Kidney (tissue), 14 donors: Measurements from ENCODE around the gene C6orf120. TPM values are rescaled to one million over a fixed set of nuclear protein-coding genes. Genes with fewer than 3 reads are reported as not detected.

ENCODE experiments used
- DNase-seq, 5 donors: peaks; one replicate each; pipeline ENCODE4 v3.0.0-alpha.2; 2013 to 2020
- FAIRE-seq: peaks from 2 replicates; lab custom pipeline; 2012; peaks lifted over from hg19 to GRCh38; lab: Jason Lieb, UNC
- H3K27ac ChIP-seq, 2 donors: one replicate each; pipeline ENCODE4 v1.7.0; 2013; ENCODE audit warnings: low read depth in 2 of 2, low read length in 2 of 2, inconsistent platforms in 1 of 2
- H3K27me3 ChIP-seq: one replicate; pipeline ENCODE4 v1.7.1; 2013; ENCODE audit warnings: low read length, inconsistent platforms; ENCODE audit not compliant: control insufficient read depth, insufficient read depth
- H3K36me3 ChIP-seq, 3 donors: one replicate each; pipeline versions ENCODE4 v1.7.0 to v1.7.1; 2013; ENCODE audit warnings: low read length in 3 of 3, control low read depth in 1 of 3, inconsistent platforms in 1 of 3; ENCODE audit not compliant: insufficient read depth in 3 of 3, control insufficient read depth in 2 of 3
- H3K4me1 ChIP-seq, 3 donors: one replicate each; pipeline versions ENCODE4 v1.7.0 to v1.7.1; 2013; ENCODE audit warnings: low read length in 3 of 3, inconsistent platforms in 1 of 3, low read depth in 1 of 3; ENCODE audit not compliant: control insufficient read depth in 2 of 3, insufficient read depth in 2 of 3
- H3K4me3 ChIP-seq, 3 donors: one replicate each; pipeline versions ENCODE4 v1.7.0 to v1.8.1; 2013; ENCODE audit warnings: low read length in 3 of 3, control low read depth in 1 of 3, inconsistent platforms in 1 of 3
- H3K9ac ChIP-seq, 3 donors: one replicate each; pipeline versions ENCODE4 v1.7.0 to v1.7.1; 2013; ENCODE audit warnings: low read length in 3 of 3, control low read depth in 1 of 3, inconsistent platforms in 1 of 3
- H3K9me3 ChIP-seq, 3 donors: one replicate each; pipeline versions ENCODE4 v1.7.0 to v1.7.1; 2013; ENCODE audit warnings: low read length in 3 of 3, control low read depth in 1 of 3, inconsistent platforms in 1 of 3; ENCODE audit not compliant: control insufficient read depth in 2 of 3, insufficient read depth in 1 of 3
- intact Hi-C: fragments of 100-400 bp; cut with DNase I; formaldehyde crosslinking; loops from one replicate; pipeline ENCODE4 v1.11.1; 2022
- polyA plus RNA-seq: library from polyadenylated mRNA; stranded (reverse); fragments of 350-450 nt; fragmentation: Illumina TruSeq; extraction: RNeasy Lipid Tissue Mini Kit (QIAGEN cat#74804); gene quantifications from one replicate; pipeline ENCODE4 v1.2.3, GENCODE V29; 2014; ENCODE audit warnings: low read depth, low replicate concordance; ENCODE audit not compliant: insufficient read depth
- total RNA-seq: library from RNA; stranded (reverse); fragmentation: NEBNext Ultra II Directional; extraction: Animal tissue kit (Norgen Biotek cat#: 25700); gene quantifications from one replicate; pipeline ENCODE4 v1.2.1, GENCODE V29; 2021
- TF ChIP-seq, protein P1 (sequence below): IDR thresholded peaks from 3 replicates; pipeline ENCODE4 v1.5.1; 2012; ENCODE audit warnings: mild to moderate bottlenecking, moderate library complexity, borderline replicate concordance; ENCODE audit not compliant: insufficient read depth; ENCODE audit errors: extremely low read depth
- donor health status: control.
- donor health status: control.
- donor health status: control.
- donor health status: control.
- donor health status: control.
- donor health status: DM: yes; HTN: yes; CAD: no.
- donor health status: Normal renal cell carcinoma (clear cell type).

Gene C6orf120
- total and polyA plus RNA-seq, 2 donors from 2014 or later, result 10.9 to 23.1 TPM

DNA sequence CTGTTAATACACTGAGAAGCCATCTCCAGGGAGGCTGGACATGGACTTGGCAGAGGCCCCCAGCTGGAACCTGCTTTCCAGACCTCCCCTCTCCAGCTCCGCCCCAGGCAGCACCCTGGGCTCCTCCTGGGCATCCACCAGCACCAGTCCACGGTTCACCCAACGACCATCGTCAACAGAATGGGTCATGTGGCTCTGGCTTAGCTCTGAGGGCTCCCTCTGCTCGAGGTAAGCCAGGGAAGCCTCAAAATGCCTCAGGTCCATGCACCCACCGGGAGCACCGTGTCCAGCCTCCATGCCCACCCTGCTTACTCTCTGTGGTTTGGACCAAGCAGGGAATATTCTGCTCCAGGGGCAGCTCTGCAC, 40.6 kb upstream of the C6orf120 start:
- Histone ChIP-seq H3K36me3 (peaks cover 10 to 18% (median 18%) of the 10 kb centered on the region in 3 donors), H3K27ac (no peak overlapping the region), H3K4me1 (no peaks in the 10 kb centered on the region), H3K27me3 (no peaks in the 10 kb centered on the region), H3K4me3 (no peak overlapping the region), H3K9me3 (no peaks in the 10 kb centered on the region), H3K9ac (no peak overlapping the region)
- TF ChIP-seq, protein P1, sequence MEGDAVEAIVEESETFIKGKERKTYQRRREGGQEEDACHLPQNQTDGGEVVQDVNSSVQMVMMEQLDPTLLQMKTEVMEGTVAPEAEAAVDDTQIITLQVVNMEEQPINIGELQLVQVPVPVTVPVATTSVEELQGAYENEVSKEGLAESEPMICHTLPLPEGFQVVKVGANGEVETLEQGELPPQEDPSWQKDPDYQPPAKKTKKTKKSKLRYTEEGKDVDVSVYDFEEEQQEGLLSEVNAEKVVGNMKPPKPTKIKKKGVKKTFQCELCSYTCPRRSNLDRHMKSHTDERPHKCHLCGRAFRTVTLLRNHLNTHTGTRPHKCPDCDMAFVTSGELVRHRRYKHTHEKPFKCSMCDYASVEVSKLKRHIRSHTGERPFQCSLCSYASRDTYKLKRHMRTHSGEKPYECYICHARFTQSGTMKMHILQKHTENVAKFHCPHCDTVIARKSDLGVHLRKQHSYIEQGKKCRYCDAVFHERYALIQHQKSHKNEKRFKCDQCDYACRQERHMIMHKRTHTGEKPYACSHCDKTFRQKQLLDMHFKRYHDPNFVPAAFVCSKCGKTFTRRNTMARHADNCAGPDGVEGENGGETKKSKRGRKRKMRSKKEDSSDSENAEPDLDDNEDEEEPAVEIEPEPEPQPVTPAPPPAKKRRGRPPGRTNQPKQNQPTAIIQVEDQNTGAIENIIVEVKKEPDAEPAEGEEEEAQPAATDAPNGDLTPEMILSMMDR, result no peak
- DNase-seq (no peak), FAIRE-seq (no peak)
- intact Hi-C loops, result no loop called here

DNA sequence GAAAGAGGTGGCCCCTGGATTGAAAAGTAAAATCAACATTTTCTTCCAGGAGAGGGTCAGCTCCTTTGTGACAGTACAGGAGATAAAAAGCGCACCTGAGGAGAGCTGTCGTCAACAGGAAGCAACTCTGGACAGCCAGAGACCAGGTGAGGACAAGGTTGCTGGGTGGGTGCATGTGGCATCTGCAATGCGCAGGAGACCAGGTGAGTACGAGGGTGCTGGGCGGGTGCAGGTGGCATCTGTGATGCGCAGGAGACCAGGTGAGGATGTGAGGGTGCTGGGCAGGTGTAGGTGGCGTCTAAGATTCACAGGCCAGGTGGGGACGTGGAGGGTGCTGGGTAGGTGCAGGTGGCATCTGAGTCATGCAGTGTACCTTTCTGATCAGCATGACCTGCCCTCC, 38.5 kb upstream of the C6orf120 start:
- FAIRE-seq, result no peak
- Histone ChIP-seq H3K27ac (no peak overlapping the region), H3K9ac (no peak overlapping the region), H3K27me3 (no peaks in the 10 kb centered on the region), H3K36me3 (peaks cover 10 to 26% (median 19%) of the 10 kb centered on the region in 3 donors), H3K4me1 (no peaks in the 10 kb centered on the region), H3K4me3 (no peak overlapping the region), H3K9me3 (no peaks in the 10 kb centered on the region)
- intact Hi-C loops, result no loop called here
- DNase-seq, result no peak
- TF ChIP-seq, protein P1, result no peak

DNA sequence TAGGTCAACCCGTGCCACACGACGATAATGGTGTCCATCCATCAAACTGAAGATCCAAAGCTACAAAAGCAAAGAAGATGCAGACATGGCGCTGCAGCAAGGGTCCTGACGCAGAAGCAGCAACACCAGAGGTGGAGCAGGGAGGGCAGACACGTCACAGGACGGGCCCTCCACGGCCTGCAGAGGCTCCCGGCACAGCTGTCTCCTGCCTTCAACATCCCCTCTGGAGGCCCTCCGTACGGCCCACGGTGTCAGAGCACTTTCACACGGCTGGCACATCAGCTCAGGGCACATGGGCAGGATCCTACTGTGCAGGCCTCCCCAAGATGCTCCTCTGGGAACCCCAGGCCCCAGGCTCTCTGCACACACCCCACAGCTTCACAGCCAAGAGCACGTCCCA, 37.7 kb upstream of the C6orf120 start:
- DNase-seq (no peak), FAIRE-seq (no peak)
- no peaks in the 10 kb centered on the region for H3K27me3 ChIP-seq
- no peak overlapping the region for H3K4me3 ChIP-seq
- H3K4me1 ChIP-seq, result no peaks in the 10 kb centered on the region
- H3K9me3 ChIP-seq, result no peaks in the 10 kb centered on the region
- H3K36me3 ChIP-seq, result peaks cover 10 to 23% (median 21%) of the 10 kb centered on the region in 3 donors
- no peak overlapping the region for H3K9ac ChIP-seq
- no peak overlapping the region for H3K27ac ChIP-seq
- intact Hi-C loops, result no loop called here
- TF ChIP-seq, protein P1, result no peak

DNA sequence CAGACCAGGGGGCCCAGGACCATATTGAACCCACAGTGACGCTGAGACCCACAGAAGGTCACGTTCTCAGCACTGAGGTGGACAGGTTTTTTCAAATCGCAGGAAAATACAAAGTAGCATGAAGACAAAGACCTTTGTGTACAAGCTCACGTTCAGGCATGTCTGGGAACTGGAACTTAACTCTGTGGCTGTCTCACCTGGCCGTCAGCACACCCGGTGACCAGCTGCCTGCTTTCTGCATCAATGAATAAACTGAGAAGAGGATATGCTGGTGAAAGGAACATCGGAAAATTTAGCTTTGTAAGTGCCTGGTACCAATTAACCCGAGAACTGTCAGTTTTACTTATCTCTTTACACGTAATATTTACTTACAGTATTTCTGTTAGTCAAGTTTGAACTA, 36.6 kb upstream of the C6orf120 start:
- Histone ChIP-seq H3K27me3 (no peaks in the 10 kb centered on the region), H3K9ac (no peak overlapping the region), H3K27ac (no peak overlapping the region), H3K9me3 (no peaks in the 10 kb centered on the region), H3K4me1 (no peaks in the 10 kb centered on the region), H3K4me3 (no peak overlapping the region), H3K36me3 (peaks cover 10 to 22% (median 22%) of the 10 kb centered on the region in 3 donors)
- intact Hi-C loops, result no loop called here
- FAIRE-seq (no peak), DNase-seq (no peak)
- TF ChIP-seq, protein P1, result no peak
